ENCODE results near the gene ID4.
A peak's percentile ranks its signal among the peaks of the same experiment; 100 is the strongest.

ID4 gene

DNA sequence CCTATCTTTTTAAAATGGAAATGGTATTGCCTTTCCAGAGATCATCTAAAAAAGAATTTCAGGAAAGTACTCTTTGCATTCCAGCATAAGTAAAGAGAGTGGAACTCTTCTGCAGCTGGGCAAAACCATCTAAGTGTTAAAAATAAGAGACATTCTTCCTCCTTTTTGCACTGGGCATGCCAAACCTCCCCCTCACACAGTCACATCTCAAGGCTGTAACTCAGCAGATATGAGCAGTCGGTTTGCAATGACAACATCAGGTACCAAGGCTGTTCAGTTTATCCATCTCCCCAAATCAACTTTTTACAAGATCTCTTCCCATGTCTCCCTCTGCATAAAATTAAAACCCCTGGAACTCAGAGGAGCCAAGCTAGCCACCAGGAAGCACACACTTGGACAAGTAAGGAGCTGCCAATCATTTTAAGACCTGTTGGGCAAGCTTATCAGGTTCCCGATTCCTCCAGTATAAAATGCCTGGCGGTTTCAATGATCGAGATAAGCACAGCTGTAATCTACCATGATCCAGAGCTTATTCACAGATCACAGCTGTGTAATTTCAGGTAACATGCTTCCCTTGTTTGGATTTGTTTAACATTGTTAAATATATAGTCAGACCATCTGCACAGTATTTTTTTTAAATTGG, 23.2 kb downstream of the ID4 start:
- DNase-seq = no peak

GRCh38 chr6:19864285-19864684, 27.1 kb downstream of the ID4 start:
- DNase-seq = no peak

DNA sequence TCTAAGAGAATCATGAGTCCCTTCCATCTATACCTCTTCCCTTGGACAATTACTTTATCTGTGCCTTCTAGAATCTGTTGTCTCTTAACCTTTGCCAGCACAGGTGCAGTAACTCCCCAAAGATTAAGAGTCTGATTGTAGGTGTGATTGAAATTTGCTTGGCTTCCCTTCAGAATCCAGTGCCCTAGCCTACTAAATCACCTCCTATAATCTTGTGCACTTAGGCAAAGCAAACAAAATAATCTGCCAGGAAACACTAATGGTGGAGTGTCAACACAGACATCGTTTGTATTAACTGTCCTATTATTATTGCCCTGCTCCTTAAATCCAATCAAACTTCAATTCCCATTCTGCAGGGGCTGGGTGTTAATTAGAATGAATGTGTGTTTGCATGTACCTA, 28.0 kb downstream of the ID4 start:
- no peak for DNase-seq

- DNase-seq = peak; percentile 74
Observed at GRCh38 chr6:19866173-19866984, 29.2 kb downstream of the ID4 start.

GRCh38 chr6:19866985-19867627, 29.9 kb downstream of the ID4 start:
- DNase-seq = no peak

GRCh38 chr6:19869464-19869863, 32.3 kb downstream of the ID4 start:
- no peak for DNase-seq

DNA sequence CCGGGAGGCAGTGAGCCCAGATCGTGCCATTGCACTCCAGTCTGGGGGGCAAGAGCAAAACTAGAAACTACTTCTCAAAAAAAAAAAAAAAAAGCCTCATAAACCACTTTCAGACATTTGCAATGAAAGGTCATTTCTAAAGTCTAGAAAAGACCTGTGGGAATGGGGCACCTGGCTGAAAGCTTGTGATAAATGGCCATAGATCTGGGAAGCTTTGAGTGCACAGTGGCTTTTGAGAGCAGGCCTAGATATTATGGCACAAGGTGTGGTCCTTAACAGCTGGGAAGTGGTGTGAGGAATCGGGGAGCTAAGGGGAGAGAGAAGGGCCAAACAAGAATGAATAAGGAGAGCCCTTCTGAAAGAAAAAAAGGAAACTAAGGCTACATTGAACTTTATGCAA, 33.2 kb downstream of the ID4 start:
- no peak for DNase-seq

DNA sequence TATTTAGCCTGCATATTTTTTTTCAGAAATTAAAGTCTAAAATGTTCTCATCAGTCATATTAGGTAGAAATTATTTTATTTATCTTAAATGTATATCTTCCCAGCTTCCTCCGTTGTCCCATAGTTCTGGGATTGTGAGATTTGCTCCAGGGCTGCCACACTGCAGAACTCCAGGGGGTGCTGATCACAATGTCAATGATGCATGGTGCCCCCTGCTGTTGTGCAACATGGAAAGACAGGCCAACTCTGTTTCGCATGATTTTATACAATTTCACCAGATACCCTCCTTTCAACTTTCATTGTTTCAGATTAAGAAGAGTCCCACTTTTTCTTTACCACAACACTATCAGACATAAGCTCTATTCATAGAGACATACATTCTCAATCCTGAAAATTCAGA, 35.9 kb downstream of the ID4 start:
- no peak for DNase-seq

- DNase-seq = no peak
Observed at GRCh38 chr6:19876672-19877071, 39.5 kb downstream of the ID4 start.

GRCh38 chr6:19879663-19880062, 42.5 kb downstream of the ID4 start:
- DNase-seq = no peak

- no peak for DNase-seq
Observed at GRCh38 chr6:19880066-19880465, 42.9 kb downstream of the ID4 start.

DNA sequence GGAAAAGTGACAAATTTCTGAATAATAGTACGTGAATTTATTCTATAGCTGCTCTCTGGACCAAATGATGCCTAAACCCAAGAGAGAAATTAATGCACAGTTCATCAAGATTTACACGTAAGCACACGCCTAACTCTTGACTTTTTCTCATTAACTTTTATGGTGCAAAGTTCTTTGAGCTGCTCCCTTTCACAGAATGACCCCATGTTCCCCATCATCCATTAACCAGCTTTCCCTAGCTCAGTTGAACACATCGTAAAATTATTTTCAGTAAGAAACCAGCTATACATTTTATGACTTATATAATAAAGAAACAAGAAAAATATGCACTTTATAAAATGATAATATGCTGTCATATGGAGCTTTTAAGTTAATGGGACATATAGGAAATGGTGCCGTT, 54.3 kb downstream of the ID4 start:
- DNase-seq = no peak
